Measurements from ENCODE around the gene EML4.

GRCh38 chr2:42300527-42300926, 131.4 kb downstream of the EML4 start:
- TF ChIP-seq GATA3 (IDR thresholded peaks at IDR 0.05; ENCODE audit: low read depth, low read length) (no peak), GATA2 (IDR thresholded peaks at IDR 0.05; ENCODE audit: low read depth, low read length) (no peak)

Data from SH-SY5Y (cell line).